Left lobe of liver (tissue), 2 donors: ENCODE measurements around the gene MYCBP2. TPM values are rescaled to one million over a fixed set of nuclear protein-coding genes. Genes with fewer than 3 reads are reported as not detected.
"Not testable (repeated sequence)": the region's sequence is repeated elsewhere in the genome, so short reads cannot be mapped to it uniquely, and the experiment has no call there.

ENCODE experiments used
- ATAC-seq: fragments of 200-7000 bp; cut with Tn5 transposase; one replicate; pipeline ENCODE4 v1.9.1; 2020; ENCODE audit warnings: mild to moderate bottlenecking, moderate library complexity
- DNase-seq: peaks from one replicate; pipeline ENCODE4 v3.0.0-alpha.2; 2020; ENCODE audit warnings: low spot score
- total RNA-seq: library from RNA; stranded (reverse); gene quantifications from one replicate; pipeline ENCODE4 v1.2.1, GENCODE V29; 2021
- donor health status: DM: no; HTN: no; CAD: no; lungs with moderate emphysema.
- donor health status: DM: no; HTN: yes; CAD: no.

MYCBP2 gene
- total RNA-seq, 1 donor from 2014 or later: 45.9 TPM

- DNase-seq (no peak), ATAC-seq (peak; percentile 67)
Measured at GRCh38 chr13:77222000-77222690, 104.7 kb downstream of the MYCBP2 start.

- DNase-seq (no peak), ATAC-seq (no peak)
Measured at GRCh38 chr13:77219401-77219800, 107.5 kb downstream of the MYCBP2 start.

- DNase-seq: no peak
- no peak for ATAC-seq
Measured at GRCh38 chr13:77218274-77218673, 108.6 kb downstream of the MYCBP2 start.

GRCh38 chr13:77215543-77215942 lies 111.4 kb downstream of the MYCBP2 start:
- DNase-seq: no peak
- ATAC-seq: no peak

- DNase-seq (no peak), ATAC-seq (no peak)
Measured at GRCh38 chr13:77213644-77214043, 113.2 kb downstream of the MYCBP2 start.

GRCh38 chr13:77207943-77208342 lies 119.0 kb downstream of the MYCBP2 start:
- DNase-seq (no peak), ATAC-seq (no peak)

GRCh38 chr13:77198995-77199394 lies 127.9 kb downstream of the MYCBP2 start:
- DNase-seq, ATAC-seq: not testable (repeated sequence)

GRCh38 chr13:77196052-77196618 lies 130.8 kb downstream of the MYCBP2 start:
- DNase-seq (no peak), ATAC-seq (no peak)

GRCh38 chr13:77190349-77190958 lies 136.4 kb downstream of the MYCBP2 start:
- DNase-seq: no peak
- ATAC-seq: no peak

- ATAC-seq (no peak), DNase-seq (no peak)
Measured at GRCh38 chr13:77185721-77186120, 141.2 kb downstream of the MYCBP2 start.

- DNase-seq: no peak
- ATAC-seq: no peak
Measured at GRCh38 chr13:77184455-77184854, 142.4 kb downstream of the MYCBP2 start.

- ATAC-seq: no peak
- no peak for DNase-seq
Measured at GRCh38 chr13:77180011-77180410, 146.9 kb downstream of the MYCBP2 start.

- DNase-seq: no peak
- ATAC-seq: no peak
Measured at GRCh38 chr13:77177646-77178045, 149.2 kb downstream of the MYCBP2 start.

GRCh38 chr13:77176350-77176749 lies 150.5 kb downstream of the MYCBP2 start:
- DNase-seq: no peak
- no peak for ATAC-seq

- DNase-seq (no peak), ATAC-seq (no peak)
Measured at GRCh38 chr13:77172650-77173049, 154.2 kb downstream of the MYCBP2 start.

- DNase-seq: no peak
- ATAC-seq: no peak
Measured at GRCh38 chr13:77171451-77171850, 155.4 kb downstream of the MYCBP2 start.

- no peak for ATAC-seq
- DNase-seq: no peak
Measured at GRCh38 chr13:77168237-77168636, 158.7 kb downstream of the MYCBP2 start.

- ATAC-seq (no peak), DNase-seq (no peak)
Measured at GRCh38 chr13:77150651-77151050, 176.2 kb downstream of the MYCBP2 start.

GRCh38 chr13:77143431-77143830 lies 183.5 kb downstream of the MYCBP2 start:
- no peak for DNase-seq
- peak; percentile 62 for ATAC-seq

GRCh38 chr13:77139306-77139705 lies 187.6 kb downstream of the MYCBP2 start:
- no peak for ATAC-seq
- no peak for DNase-seq

- DNase-seq (no peak), ATAC-seq (no peak)
Measured at GRCh38 chr13:77138813-77139212, 188.1 kb downstream of the MYCBP2 start.

GRCh38 chr13:77136902-77137420 lies 189.9 kb downstream of the MYCBP2 start:
- ATAC-seq: no peak
- no peak for DNase-seq
